Measurements from ENCODE around the gene MRPL43.

DNA sequence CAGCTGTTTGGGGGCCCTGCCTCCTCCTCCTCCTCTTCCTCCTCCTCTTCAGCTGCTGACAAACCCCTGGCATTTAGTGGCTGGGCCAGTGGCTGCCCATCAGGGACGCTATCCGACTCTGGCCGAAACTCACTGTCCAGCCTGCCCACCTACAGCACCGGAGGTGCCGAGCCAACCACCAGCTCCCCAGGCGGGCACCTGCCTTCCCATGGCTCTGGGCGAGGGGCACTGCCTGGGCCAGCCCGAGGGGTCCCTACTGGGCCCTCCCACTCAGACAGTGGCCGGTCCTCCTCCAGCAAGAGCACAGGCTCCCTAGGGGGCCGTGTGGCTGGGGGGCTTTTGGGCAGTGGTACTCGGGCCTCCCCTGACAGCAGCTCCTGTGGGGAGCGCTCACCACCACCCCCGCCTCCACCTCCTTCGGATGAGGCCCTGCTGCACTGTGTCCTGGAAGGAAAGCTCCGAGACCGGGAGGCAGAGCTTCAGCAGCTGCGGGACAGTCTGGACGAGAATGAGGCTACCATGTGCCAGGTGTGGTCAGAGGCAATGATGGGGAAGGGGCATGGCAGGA is 16.4 kb upstream of the MRPL43 start:
- TF ChIP-seq, protein P1, sequence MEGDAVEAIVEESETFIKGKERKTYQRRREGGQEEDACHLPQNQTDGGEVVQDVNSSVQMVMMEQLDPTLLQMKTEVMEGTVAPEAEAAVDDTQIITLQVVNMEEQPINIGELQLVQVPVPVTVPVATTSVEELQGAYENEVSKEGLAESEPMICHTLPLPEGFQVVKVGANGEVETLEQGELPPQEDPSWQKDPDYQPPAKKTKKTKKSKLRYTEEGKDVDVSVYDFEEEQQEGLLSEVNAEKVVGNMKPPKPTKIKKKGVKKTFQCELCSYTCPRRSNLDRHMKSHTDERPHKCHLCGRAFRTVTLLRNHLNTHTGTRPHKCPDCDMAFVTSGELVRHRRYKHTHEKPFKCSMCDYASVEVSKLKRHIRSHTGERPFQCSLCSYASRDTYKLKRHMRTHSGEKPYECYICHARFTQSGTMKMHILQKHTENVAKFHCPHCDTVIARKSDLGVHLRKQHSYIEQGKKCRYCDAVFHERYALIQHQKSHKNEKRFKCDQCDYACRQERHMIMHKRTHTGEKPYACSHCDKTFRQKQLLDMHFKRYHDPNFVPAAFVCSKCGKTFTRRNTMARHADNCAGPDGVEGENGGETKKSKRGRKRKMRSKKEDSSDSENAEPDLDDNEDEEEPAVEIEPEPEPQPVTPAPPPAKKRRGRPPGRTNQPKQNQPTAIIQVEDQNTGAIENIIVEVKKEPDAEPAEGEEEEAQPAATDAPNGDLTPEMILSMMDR (IDR thresholded peaks at IDR 0.05; ENCODE audit: insufficient read depth, low read length), result no peak
- TF ChIP-seq POLR2AphosphoS5 (IDR thresholded peaks at IDR 0.05; ENCODE audit: low read depth) (no peak), GABPA (IDR thresholded peaks at IDR 0.05; ENCODE audit: low read depth) (no peak)
- TF ChIP-seq, protein P2, sequence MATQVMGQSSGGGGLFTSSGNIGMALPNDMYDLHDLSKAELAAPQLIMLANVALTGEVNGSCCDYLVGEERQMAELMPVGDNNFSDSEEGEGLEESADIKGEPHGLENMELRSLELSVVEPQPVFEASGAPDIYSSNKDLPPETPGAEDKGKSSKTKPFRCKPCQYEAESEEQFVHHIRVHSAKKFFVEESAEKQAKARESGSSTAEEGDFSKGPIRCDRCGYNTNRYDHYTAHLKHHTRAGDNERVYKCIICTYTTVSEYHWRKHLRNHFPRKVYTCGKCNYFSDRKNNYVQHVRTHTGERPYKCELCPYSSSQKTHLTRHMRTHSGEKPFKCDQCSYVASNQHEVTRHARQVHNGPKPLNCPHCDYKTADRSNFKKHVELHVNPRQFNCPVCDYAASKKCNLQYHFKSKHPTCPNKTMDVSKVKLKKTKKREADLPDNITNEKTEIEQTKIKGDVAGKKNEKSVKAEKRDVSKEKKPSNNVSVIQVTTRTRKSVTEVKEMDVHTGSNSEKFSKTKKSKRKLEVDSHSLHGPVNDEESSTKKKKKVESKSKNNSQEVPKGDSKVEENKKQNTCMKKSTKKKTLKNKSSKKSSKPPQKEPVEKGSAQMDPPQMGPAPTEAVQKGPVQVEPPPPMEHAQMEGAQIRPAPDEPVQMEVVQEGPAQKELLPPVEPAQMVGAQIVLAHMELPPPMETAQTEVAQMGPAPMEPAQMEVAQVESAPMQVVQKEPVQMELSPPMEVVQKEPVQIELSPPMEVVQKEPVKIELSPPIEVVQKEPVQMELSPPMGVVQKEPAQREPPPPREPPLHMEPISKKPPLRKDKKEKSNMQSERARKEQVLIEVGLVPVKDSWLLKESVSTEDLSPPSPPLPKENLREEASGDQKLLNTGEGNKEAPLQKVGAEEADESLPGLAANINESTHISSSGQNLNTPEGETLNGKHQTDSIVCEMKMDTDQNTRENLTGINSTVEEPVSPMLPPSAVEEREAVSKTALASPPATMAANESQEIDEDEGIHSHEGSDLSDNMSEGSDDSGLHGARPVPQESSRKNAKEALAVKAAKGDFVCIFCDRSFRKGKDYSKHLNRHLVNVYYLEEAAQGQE (IDR thresholded peaks at IDR 0.05; ENCODE audit: insufficient replicate concordance, low read depth), result no peak

Data from HL-60 (cell line).